ENCODE data around the gene OR2AG2. TPM values are rescaled to one million over a fixed set of nuclear protein-coding genes. Genes with fewer than 3 reads are reported as not detected.
"Not testable (repeated sequence)": the region's sequence is repeated elsewhere in the genome, so short reads cannot be mapped to it uniquely, and the experiment has no call there.

Gene OR2AG2
- total and polyA plus RNA-seq, 2 donors (not counting 1 experiment from before 2014, with no cell fraction given) = 0.27 TPM; not detected in 1

DNA sequence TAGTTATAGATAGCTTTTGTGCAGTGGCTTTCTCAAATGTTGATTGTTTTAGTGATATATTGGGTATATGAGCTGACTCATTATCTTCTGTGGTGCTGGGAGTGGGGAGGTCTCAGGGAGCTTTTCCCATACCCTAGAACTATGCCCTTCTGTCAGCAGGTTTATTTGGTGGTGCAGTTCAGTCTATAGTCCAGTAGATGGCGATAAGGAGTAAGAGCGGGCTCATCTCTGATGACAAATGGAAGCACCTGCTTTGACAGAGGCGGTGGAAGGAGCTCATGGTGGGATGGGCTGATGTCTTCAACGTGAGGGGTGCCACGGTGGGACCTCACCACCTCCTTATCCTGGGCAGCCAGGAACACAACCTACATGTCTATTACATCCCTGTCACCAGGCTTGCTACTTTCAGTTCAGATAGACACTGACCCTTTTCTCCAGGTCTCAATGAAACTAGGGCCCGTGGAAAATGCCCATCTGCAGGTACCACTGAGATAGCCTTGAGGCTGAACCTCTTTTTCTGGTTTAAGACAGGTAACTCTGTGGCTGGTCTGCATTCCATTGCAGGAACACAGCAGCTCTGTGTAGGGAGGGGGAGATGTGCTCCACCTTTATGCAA, 40.7 kb upstream of the OR2AG2 start:
- H3K9me3 ChIP-seq (ENCODE audit: control extremely low read depth in 1 of 3, control insufficient read depth in 2 of 3, insufficient read depth in 1 of 3, low read length in 2 of 3) = no peaks in the 10 kb centered on the region
- H3K4me2 ChIP-seq (replicated peaks; ENCODE audit: low read depth, low read length, poor library complexity, severe bottlenecking) = no peak overlapping the region
- ChIA-PET POLR2A (no interaction called here), CTCF (interaction anchor here (0.6 to 2.4 kb wide), 28 partner anchors 9 to 1287 kb away, joined by 3 to 17 read pairs (median 4); partner anchors contain the start of genes OR10A4 and OR2AG1)
- H3K9me3 Mint-ChIP-seq (ENCODE audit: insufficient read depth) = no peaks in the 10 kb centered on the region
- no peak overlapping the region for H3K27ac ChIP-seq (ENCODE audit: low read length in 2 of 2)
- peaks cover 2% of the 10 kb centered on the region for H3K4me1 Mint-ChIP-seq
- no peaks in the 10 kb centered on the region for H3K36me3 ChIP-seq (replicated peaks in 1 of 2; ENCODE audit: control extremely low read depth in 1 of 2, control insufficient read depth in 1 of 2, extremely low read depth in 1 of 2, insufficient read depth in 2 of 2, low read length in 1 of 2)
- H3K27ac Mint-ChIP-seq = no peak overlapping the region
- H3K4me3 ChIP-seq (ENCODE audit: control extremely low read depth in 1 of 5, extremely low read depth in 1 of 5, insufficient read depth in 1 of 5, low read depth in 2 of 5, low read length in 4 of 5) = no peak overlapping the region
- H3K4me3 Mint-ChIP-seq = no peak overlapping the region
- no peaks in the 10 kb centered on the region for H4K20me1 ChIP-seq (ENCODE audit: control insufficient read depth, insufficient read depth, low read length, poor library complexity, severe bottlenecking)
- no peak overlapping the region for H2AFZ ChIP-seq (ENCODE audit: insufficient read depth, low read depth, low read length, poor library complexity, severe bottlenecking)
- H3K9ac ChIP-seq (ENCODE audit: low read length) = no peak overlapping the region
- intact Hi-C loops (cut with micrococcal nuclease) = no loop called here
- no peaks in the 10 kb centered on the region for H3K79me2 ChIP-seq (ENCODE audit: control insufficient read depth, insufficient read depth, low read length)
- TF ChIP-seq, protein P1, sequence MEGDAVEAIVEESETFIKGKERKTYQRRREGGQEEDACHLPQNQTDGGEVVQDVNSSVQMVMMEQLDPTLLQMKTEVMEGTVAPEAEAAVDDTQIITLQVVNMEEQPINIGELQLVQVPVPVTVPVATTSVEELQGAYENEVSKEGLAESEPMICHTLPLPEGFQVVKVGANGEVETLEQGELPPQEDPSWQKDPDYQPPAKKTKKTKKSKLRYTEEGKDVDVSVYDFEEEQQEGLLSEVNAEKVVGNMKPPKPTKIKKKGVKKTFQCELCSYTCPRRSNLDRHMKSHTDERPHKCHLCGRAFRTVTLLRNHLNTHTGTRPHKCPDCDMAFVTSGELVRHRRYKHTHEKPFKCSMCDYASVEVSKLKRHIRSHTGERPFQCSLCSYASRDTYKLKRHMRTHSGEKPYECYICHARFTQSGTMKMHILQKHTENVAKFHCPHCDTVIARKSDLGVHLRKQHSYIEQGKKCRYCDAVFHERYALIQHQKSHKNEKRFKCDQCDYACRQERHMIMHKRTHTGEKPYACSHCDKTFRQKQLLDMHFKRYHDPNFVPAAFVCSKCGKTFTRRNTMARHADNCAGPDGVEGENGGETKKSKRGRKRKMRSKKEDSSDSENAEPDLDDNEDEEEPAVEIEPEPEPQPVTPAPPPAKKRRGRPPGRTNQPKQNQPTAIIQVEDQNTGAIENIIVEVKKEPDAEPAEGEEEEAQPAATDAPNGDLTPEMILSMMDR (IDR thresholded peaks at IDR 0.05) = peak; percentile 98
- no peak for TF ChIP-seq EZH2 (IDR thresholded peaks at IDR 0.05; ENCODE audit: borderline replicate concordance, insufficient read depth, low read depth, low read length, poor library complexity, severe bottlenecking)
- ATAC-seq (ENCODE audit: low read depth) = peak; percentile 83
- peaks cover 0 to 12% (median 10%) of the 10 kb centered on the region in 4 experiments for H3K27me3 ChIP-seq (replicated peaks in 1 of 4; ENCODE audit: control extremely low read depth in 1 of 4, control insufficient read depth in 3 of 4, insufficient read depth in 4 of 4, low read length in 3 of 4)
- 7% methylated on average over 2 of the region's 6 CpGs for WGBS (ENCODE audit: insufficient coverage)
- DNase-seq = peak; percentile 65
- H3K4me1 ChIP-seq (ENCODE audit: control insufficient read depth in 2 of 2, insufficient read depth in 2 of 2, low read length in 2 of 2) = no peaks in the 10 kb centered on the region
- H3K27me3 Mint-ChIP-seq = peaks cover 27% of the 10 kb centered on the region

DNA sequence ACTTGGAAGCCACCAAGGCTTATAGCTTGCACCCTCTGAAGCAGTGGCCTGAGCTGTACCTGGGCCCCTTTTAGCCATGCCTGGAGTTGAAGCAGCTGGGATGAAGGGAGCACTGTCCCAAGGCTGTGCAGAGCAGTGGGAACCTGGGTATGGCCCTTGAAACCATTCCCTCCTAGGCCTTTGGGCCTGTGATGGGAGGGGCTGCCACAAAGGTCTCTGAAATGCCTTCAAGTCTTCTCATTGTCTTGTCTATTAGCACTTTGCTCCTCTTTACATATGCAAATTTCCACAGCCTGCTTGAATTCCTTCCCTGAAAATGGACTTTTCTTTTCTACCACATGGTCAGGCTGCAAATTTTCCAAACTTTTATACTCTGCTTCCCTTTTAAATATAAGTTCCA, 29.3 kb upstream of the OR2AG2 start:
- H3K36me3 ChIP-seq (replicated peaks in 1 of 2; ENCODE audit: control extremely low read depth in 1 of 2, control insufficient read depth in 1 of 2, extremely low read depth in 1 of 2, insufficient read depth in 2 of 2, low read length in 1 of 2); H3K4me2 ChIP-seq (replicated peaks; ENCODE audit: low read depth, low read length, poor library complexity, severe bottlenecking); intact Hi-C loops (cut with micrococcal nuclease); H3K27ac ChIP-seq (ENCODE audit: low read length in 2 of 2); H2AFZ ChIP-seq (ENCODE audit: insufficient read depth, low read depth, low read length, poor library complexity, severe bottlenecking); H3K27me3 Mint-ChIP-seq; H3K9me3 Mint-ChIP-seq (ENCODE audit: insufficient read depth); POLR2A ChIA-PET; H3K9ac ChIP-seq (ENCODE audit: low read length); H3K27ac Mint-ChIP-seq; H3K4me1 ChIP-seq (ENCODE audit: control insufficient read depth in 2 of 2, insufficient read depth in 2 of 2, low read length in 2 of 2); H3K79me2 ChIP-seq (ENCODE audit: control insufficient read depth, insufficient read depth, low read length); H3K27me3 ChIP-seq (replicated peaks in 1 of 4; ENCODE audit: control extremely low read depth in 1 of 4, control insufficient read depth in 3 of 4, insufficient read depth in 4 of 4, low read length in 3 of 4); H3K4me3 ChIP-seq (ENCODE audit: control extremely low read depth in 1 of 5, extremely low read depth in 1 of 5, insufficient read depth in 1 of 5, low read depth in 2 of 5, low read length in 4 of 5); H3K4me1 Mint-ChIP-seq; H4K20me1 ChIP-seq (ENCODE audit: control insufficient read depth, insufficient read depth, low read length, poor library complexity, severe bottlenecking); DNase-seq; ATAC-seq (ENCODE audit: low read depth); H3K4me3 Mint-ChIP-seq: not testable (repeated sequence)
- CTCF ChIA-PET = interaction anchor here (0.8 kb wide), 1 partner anchor 11 kb away, joined by 4 read pairs; no protein-coding TSS in a partner anchor
- H3K9me3 ChIP-seq (ENCODE audit: control extremely low read depth in 1 of 3, control insufficient read depth in 2 of 3, insufficient read depth in 1 of 3, low read length in 2 of 3) = peaks cover 0 to 11% (median 1%) of the 10 kb centered on the region in 3 donors
